ENCODE measurements around the gene ZDHHC23.

DNA sequence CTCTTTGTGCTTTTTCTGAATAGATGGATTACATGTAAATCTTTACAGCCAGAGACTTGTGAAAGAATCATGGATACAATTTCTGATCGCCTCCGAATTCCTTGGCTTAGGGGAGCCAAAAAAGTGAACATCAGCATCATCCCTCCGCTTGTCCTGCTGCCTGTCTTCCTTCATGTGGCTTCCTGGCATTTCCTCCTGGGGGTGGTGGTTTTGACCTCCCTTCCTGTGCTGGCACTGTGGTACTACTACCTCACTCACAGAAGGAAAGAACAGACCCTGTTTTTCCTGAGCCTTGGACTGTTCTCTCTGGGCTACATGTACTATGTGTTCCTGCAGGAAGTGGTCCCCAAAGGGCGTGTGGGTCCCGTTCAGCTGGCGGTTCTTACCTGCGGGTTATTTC is 5.9 kb downstream of the ZDHHC23 start:
- TF ChIP-seq CTCF (IDR thresholded peaks at IDR 0.05) (no peak), POLR2A (IDR thresholded peaks at IDR 0.05) (no peak)
